Stimulated activated CD8-positive, alpha-beta memory T cell treated with anti-CD3 and anti-CD28 coated beads, Interleukin-12 subunit alpha, Interleukin-12 subunit beta, amount 100 ng/mL, for 24 hours (primary cell): ENCODE data around the gene MATK.

Experiments
- DNase-seq: peaks from one replicate; pipeline ENCODE4 v3.0.0-alpha.2; 2020; ENCODE audit errors: extremely low read depth

The MATK gene

DNA sequence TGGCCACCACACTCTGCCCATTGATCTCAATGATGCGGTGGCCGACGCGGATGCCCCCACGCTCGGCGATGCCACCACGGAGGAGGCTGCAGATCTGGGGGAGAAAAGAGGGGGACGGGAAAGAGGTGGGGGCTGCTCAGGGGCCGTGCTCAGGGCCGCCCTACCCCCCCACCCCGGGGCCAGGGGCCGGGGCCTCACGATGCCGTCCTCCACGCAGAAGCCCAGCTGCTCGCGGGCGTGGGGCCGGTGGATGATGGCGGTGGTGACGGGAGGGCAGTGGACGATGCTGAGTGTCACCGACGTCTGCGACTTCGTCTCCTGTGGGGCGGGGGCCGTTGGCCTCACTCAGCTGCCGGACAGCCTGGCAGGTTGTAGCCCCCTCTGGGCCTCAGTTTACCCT lies 34.9 kb downstream of the MATK start:
- no peak for DNase-seq

GRCh38 chr19:3750211-3750610 lies 36.0 kb downstream of the MATK start:
- no peak for DNase-seq

- no peak for DNase-seq
These were observed 37.2 kb downstream of the MATK start for GRCh38 chr19:3748965-3749364.

DNA sequence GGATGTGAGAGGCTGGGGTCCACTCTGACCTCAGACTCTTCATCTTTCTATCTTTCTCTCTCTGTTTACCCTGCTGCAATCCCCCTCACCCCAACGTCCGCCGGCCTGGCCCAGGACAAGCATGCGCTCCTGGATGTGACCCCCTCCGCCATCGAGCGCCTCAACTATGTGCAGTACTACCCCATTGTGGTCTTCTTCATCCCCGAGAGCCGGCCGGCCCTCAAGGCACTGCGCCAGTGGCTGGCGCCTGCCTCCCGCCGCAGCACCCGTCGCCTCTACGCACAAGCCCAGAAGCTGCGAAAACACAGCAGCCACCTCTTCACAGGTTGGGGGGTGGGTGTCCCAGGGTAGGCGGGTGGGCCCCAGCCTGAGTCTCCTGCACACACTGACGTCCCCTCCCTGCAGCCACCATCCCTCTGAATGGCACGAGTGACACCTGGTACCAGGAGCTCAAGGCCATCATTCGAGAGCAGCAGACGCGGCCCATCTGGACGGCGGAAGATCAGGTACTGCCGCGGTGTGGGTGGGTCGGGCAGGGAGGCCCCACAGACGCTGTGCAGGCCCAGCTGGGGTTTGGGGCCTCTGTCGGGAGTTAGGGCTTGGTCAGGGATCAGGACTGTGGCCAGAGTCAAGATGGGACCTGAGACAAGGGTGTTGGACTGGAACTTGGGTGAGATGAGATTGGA lies 39.7 kb downstream of the MATK start:
- no peak for DNase-seq

- no peak for DNase-seq
These were observed 40.7 kb downstream of the MATK start for GRCh38 chr19:3745363-3746045.

DNA sequence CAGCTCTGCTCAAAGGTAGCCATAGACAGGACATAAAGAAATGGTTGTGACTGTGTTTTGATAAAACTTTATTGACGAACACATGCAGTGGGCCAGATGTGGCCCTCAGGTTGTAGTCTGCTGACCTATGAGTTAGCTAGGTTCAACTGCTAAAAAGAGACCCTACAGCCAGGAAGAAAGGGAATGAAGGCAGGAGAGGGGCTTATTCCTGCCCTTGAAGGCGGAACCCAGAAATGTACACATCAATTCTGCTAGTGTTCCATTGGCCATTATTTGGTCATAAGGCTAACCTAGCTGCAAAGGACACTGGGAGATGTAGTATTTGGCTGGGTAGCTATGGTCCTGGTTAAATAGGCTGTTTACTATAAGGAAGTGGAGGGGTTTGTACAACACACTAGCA lies 42.7 kb downstream of the MATK start:
- DNase-seq, result no peak

GRCh38 chr19:3740431-3740830 lies 45.8 kb downstream of the MATK start:
- DNase-seq, result no peak

GRCh38 chr19:3738477-3739220 lies 47.5 kb downstream of the MATK start:
- no peak for DNase-seq

GRCh38 chr19:3737487-3738205 lies 48.5 kb downstream of the MATK start:
- DNase-seq, result no peak

DNA sequence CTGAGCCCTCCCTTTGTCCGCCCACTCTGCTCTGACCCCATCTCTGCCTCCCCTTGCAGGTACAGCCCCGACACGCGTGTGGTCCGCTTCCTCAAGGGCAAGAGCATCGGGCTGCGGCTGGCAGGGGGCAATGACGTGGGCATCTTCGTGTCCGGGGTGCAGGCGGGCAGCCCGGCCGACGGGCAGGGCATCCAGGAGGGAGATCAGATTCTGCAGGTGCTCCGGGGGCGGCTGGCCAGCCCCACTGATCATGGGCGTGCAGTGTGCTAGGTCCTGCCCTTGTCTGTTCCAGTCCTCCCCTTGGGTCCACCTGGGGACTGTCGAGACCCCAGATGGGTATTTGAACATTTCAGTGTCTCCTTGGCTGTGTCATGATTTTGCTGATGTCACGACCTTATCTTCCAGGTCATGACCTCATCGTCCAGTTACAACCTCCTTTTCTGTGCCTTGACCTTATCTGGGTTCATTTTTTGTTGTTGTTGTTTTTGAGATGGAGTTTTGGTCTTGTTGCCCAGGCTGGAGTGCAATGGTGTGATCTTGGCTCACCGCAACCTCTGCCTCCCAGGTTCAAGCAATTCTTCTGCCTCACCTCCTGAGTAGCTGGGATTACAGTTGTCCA lies 50.0 kb downstream of the MATK start:
- no peak for DNase-seq

DNA sequence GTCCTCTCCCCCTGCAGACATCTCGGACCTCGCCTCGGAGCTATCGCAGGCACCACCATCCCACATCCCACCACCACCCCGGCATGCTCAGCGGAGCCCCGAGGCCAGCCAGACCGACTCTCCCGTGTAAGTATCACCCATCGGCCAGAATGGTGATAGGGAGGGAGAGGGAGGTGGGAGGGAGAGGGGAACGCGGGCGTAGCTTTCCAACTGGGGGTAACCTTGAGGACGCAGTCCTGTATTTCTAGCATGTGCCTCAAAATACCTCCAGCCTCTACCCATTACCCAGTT lies 51.9 kb downstream of the MATK start:
- no peak for DNase-seq

DNA sequence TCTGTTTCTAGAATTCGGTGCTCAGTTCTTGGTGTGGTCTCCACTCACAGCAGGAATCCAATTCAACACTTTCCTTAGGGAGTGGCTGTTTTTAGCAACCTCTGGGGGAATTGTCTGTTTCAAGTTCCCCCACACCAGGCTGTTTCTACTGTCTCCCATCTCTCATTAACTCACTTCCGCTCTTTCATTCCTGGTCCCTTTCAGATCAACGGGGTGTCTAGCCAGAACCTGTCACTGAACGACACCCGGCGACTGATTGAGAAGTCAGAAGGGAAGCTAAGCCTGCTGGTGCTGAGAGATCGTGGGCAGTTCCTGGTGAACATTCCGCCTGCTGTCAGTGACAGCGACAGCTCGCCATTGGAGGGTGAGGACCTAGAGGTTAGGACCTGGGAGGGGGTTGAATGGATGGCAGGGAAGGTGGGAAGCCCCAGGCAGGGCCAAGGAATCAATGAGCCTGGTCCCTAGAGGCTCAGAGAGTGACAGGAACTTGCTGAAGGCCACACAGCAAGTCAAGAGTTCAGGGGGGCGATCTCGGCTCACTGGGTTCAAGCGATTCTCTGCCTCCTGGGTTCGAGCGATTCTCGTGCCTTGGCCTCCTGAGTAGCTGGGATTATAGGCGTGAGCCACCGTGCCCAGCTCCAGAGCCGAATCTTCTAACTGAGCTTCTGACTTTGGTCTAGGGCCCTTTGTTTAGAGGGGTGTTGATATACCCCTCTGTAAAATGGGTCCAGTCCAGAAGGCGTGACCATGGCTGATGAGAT lies 52.5 kb downstream of the MATK start:
- no peak for DNase-seq

DNA sequence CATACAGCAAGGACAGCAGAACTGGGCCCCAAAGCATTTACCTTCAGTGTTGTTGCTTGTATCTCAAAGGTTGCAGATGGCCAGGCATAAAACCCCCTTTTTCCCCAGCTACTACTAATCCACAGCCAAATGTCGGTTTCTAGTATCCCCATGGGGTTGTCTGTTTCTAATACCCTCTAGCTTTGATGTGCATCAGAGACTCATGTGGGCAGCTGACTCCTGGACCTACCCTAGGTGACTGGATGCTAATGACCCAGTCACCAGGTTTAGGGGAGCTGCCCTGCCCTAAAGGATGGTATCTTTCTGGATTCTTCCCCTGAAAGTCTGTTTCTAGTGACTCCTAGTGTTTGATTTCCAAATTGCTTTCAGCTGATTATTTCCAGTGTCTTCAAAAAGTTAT lies 54.1 kb downstream of the MATK start:
- DNase-seq, result no peak

DNA sequence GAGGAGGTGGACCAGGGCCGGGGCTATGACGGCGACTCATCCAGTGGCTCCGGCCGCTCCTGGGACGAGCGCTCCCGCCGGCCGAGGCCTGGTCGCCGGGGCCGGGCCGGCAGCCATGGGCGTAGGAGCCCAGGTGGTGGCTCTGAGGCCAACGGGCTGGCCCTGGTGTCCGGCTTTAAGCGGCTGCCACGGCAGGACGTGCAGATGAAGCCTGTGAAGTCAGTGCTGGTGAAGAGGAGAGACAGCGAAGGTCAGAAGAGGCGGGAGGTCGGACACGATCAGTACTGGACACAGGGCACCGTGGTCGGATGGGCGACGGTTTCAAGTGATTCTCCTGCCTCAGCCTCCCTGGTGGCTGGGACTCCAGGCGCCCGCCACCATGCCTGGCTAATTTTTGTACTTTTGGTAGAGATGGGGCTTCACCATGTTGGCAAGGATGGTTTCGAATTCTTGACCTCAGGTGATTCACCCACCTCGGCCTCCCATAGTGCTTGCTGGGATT lies 55.7 kb downstream of the MATK start:
- DNase-seq, result no peak
